ENCODE data around the gene SYT15B. TPM values are rescaled to one million over a fixed set of nuclear protein-coding genes. Genes with fewer than 3 reads are reported as not detected.
"Not testable (repeated sequence)": the region's sequence is repeated elsewhere in the genome, so short reads cannot be mapped to it uniquely, and the experiment has no call there.

The SYT15B gene
- total RNA-seq, 2 donors from 2014 or later, result 1.8 to 5.3 TPM

DNA sequence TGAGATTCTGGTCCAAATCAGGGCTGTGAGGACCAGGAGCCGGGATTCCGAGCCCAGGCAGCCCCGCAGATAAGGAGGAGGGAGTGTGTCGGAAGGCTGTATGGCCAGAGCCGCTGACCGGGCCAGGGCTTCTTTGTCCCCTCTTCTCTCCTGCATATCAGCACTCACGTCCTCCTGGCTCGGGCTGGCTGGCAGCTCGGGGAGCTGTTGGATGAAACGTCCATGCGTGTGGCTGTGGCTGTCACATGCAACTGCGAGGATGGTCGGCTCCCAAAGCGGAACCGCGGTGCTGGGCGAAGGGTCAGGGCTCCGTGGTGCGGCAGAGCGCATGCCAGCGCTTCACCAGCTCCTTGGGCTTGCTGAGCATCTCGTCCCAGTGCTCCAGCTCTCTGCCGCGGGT lies 9.5 kb downstream of the SYT15B start:
- not testable (repeated sequence) for DNase-seq (ENCODE audit: low spot score)

GRCh38 chr10:47753176-47753575 lies 10.2 kb downstream of the SYT15B start:
- H3K4me1 ChIP-seq (ENCODE audit: control insufficient read depth in 1 of 2, low read depth in 2 of 2); ATAC-seq (ENCODE audit: insufficient number of reproducible peaks, low FRiP score, low read depth); H3K4me3 ChIP-seq; H3K27me3 ChIP-seq (replicated peaks; ENCODE audit: insufficient read depth); H3K27ac ChIP-seq; H3K9me3 ChIP-seq; H3K36me3 ChIP-seq; DNase-seq (ENCODE audit: low spot score): not testable (repeated sequence)

More for the DNA sequence above, 9.5 kb downstream of the SYT15B start:
- H3K27ac ChIP-seq; H3K4me3 ChIP-seq; H3K4me1 ChIP-seq (ENCODE audit: control insufficient read depth in 1 of 2, low read depth in 2 of 2); H3K27me3 ChIP-seq (replicated peaks; ENCODE audit: insufficient read depth); ATAC-seq (ENCODE audit: insufficient number of reproducible peaks, low FRiP score, low read depth); H3K9me3 ChIP-seq; H3K36me3 ChIP-seq: not testable (repeated sequence)

DNA sequence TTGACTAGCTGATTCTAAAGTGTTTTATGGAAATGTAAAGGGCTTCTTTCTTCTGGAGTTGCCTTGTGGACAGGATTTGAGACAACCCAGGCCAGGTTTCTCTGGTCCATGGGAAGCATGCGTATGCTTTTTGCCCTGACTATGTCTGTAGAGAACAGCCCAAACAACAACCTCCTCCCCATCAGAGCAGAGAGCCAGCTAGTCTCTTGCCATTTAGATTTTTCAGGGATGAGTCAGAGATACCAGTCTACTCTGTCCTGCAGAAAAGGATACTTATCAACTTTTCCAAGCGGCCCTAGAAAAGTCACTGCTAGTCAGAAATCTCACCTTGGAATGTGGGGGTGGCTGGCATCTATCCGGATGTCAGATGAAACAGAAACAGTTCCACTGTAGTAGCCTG lies 11.6 kb downstream of the SYT15B start:
- H3K4me1 ChIP-seq (ENCODE audit: control insufficient read depth in 1 of 2, low read depth in 2 of 2); ATAC-seq (ENCODE audit: insufficient number of reproducible peaks, low FRiP score, low read depth); DNase-seq (ENCODE audit: low spot score); H3K9me3 ChIP-seq; H3K36me3 ChIP-seq; H3K4me3 ChIP-seq; H3K27me3 ChIP-seq (replicated peaks; ENCODE audit: insufficient read depth); H3K27ac ChIP-seq: not testable (repeated sequence)

GRCh38 chr10:47750360-47750759 lies 13.0 kb downstream of the SYT15B start:
- not testable (repeated sequence) for H3K9me3 ChIP-seq; H3K27me3 ChIP-seq (replicated peaks; ENCODE audit: insufficient read depth); H3K36me3 ChIP-seq; H3K4me3 ChIP-seq; DNase-seq (ENCODE audit: low spot score); ATAC-seq (ENCODE audit: insufficient number of reproducible peaks, low FRiP score, low read depth); H3K4me1 ChIP-seq (ENCODE audit: control insufficient read depth in 1 of 2, low read depth in 2 of 2); H3K27ac ChIP-seq

DNA sequence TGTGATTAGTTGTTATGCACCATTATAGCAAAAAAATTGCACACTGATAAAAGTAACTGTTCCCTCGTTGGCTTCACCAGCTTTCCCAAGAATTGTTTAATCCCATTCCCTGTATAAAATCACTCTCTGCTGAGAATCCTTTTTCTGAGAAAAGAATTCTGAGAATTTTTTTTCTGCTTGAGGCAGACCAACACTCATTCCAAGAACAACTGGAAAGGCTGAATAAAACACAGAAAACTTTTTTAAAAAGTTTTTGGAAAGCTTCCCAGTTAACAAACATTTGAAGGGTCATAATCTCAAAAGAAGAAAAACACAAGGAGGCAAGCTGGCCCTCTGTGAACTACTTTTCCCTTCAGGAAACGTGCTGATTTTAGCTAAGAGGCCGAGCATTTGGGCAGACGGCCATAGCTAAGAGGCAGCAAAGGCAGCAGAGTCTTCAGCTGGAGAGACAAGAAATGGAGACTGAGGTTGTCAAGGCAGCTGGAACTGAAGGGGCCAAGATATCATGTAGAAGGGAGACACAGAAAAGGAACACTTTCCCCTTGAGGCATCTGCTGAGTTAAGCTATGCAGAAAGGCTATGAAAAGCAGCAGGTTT lies 16.5 kb downstream of the SYT15B start:
- not testable (repeated sequence) for H3K9me3 ChIP-seq; H3K4me3 ChIP-seq; H3K4me1 ChIP-seq (ENCODE audit: control insufficient read depth in 1 of 2, low read depth in 2 of 2); H3K27ac ChIP-seq; H3K36me3 ChIP-seq; DNase-seq (ENCODE audit: low spot score); H3K27me3 ChIP-seq (replicated peaks; ENCODE audit: insufficient read depth)
- peak; percentile 67 for ATAC-seq (ENCODE audit: insufficient number of reproducible peaks, low FRiP score, low read depth)

DNA sequence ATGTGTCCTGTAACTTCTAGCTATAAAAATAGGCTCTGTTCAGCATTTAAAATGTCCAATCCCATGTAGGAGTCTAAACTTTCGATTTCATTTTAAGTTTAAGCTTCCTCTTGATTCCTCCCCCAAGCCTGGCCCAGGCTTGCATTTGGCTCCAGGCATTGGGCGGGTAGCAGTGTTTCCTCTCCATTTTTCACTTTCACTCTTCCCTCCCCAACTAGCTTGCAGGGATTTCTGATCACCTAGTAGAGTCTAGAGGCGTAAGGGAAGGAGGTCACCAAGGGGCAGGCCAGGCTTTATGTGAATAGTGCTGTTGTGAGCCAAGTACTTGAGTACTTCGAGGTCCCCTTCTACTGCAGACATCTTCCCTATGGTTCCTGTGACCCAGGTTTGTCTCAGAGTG lies 18.5 kb downstream of the SYT15B start:
- not testable (repeated sequence) for H3K27me3 ChIP-seq (replicated peaks; ENCODE audit: insufficient read depth); DNase-seq (ENCODE audit: low spot score); H3K27ac ChIP-seq; ATAC-seq (ENCODE audit: insufficient number of reproducible peaks, low FRiP score, low read depth); H3K4me3 ChIP-seq; H3K4me1 ChIP-seq (ENCODE audit: control insufficient read depth in 1 of 2, low read depth in 2 of 2); H3K9me3 ChIP-seq; H3K36me3 ChIP-seq

DNA sequence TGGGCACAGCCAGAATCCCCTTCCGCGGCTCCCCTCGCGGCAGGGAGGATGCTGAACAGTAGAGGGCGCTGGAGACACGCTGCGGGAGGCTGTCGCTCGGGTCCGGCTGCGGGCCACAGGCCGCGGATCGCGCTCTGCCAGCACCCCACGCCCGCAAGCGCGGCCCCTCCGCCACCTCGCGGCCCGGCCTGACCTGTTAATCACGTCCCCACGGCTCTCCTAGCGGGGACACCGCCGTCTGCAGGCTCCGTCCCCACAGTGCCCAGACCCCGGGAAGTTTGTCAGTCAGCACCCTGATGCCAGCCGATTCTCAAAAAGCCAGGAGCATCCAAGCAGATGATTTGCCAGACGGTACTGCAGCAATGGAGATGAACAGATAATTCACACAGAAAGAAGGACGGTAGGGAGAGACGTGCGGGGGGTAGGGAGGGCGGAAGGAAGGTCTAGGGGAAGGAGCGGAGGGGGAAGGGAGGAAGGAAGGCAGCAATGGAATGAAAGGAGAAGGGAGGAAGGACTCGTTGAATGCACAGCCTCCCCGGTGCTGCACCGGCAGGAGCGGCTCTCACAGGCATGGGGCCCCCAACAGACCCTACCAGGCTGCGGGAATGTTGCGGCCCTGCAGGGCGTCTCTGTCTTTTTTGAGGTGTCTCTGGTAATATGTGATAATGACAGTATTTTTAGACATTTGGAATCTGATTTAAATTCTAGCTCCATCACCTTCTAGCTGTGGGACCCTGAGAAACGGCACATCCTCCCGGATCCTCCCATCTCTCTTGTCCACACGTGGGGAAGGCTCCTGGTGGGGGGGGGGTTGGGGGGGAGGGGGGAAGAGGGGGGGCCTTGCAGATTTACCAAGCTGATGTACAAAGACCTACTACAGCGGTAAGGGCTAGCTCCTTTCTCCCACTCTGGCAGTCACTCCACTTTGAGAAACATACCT lies 19.5 kb downstream of the SYT15B start:
- not testable (repeated sequence) for H3K36me3 ChIP-seq; DNase-seq (ENCODE audit: low spot score); H3K27ac ChIP-seq; H3K4me1 ChIP-seq (ENCODE audit: control insufficient read depth in 1 of 2, low read depth in 2 of 2); H3K9me3 ChIP-seq; H3K27me3 ChIP-seq (replicated peaks; ENCODE audit: insufficient read depth); ATAC-seq (ENCODE audit: insufficient number of reproducible peaks, low FRiP score, low read depth)
- H3K4me3 ChIP-seq, result peak overlapping the region; percentile 66
- TF ChIP-seq, protein P1, sequence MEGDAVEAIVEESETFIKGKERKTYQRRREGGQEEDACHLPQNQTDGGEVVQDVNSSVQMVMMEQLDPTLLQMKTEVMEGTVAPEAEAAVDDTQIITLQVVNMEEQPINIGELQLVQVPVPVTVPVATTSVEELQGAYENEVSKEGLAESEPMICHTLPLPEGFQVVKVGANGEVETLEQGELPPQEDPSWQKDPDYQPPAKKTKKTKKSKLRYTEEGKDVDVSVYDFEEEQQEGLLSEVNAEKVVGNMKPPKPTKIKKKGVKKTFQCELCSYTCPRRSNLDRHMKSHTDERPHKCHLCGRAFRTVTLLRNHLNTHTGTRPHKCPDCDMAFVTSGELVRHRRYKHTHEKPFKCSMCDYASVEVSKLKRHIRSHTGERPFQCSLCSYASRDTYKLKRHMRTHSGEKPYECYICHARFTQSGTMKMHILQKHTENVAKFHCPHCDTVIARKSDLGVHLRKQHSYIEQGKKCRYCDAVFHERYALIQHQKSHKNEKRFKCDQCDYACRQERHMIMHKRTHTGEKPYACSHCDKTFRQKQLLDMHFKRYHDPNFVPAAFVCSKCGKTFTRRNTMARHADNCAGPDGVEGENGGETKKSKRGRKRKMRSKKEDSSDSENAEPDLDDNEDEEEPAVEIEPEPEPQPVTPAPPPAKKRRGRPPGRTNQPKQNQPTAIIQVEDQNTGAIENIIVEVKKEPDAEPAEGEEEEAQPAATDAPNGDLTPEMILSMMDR (IDR thresholded peaks at IDR 0.05), result peak; percentile 25

- DNase-seq (ENCODE audit: low spot score); H3K27me3 ChIP-seq (replicated peaks; ENCODE audit: insufficient read depth); H3K9me3 ChIP-seq; ATAC-seq (ENCODE audit: insufficient number of reproducible peaks, low FRiP score, low read depth); H3K4me1 ChIP-seq (ENCODE audit: control insufficient read depth in 1 of 2, low read depth in 2 of 2); H3K36me3 ChIP-seq; H3K27ac ChIP-seq; H3K4me3 ChIP-seq: not testable (repeated sequence)
Measured at GRCh38 chr10:47740868-47741267, 22.5 kb downstream of the SYT15B start.

- not testable (repeated sequence) for H3K27me3 ChIP-seq (replicated peaks; ENCODE audit: insufficient read depth); H3K36me3 ChIP-seq; H3K9me3 ChIP-seq; ATAC-seq (ENCODE audit: insufficient number of reproducible peaks, low FRiP score, low read depth); H3K4me3 ChIP-seq; H3K4me1 ChIP-seq (ENCODE audit: control insufficient read depth in 1 of 2, low read depth in 2 of 2); H3K27ac ChIP-seq; DNase-seq (ENCODE audit: low spot score)
Measured at GRCh38 chr10:47730911-47731310, 32.5 kb downstream of the SYT15B start.

GRCh38 chr10:47725740-47726139 lies 37.7 kb downstream of the SYT15B start:
- not testable (repeated sequence) for DNase-seq (ENCODE audit: low spot score); H3K27me3 ChIP-seq (replicated peaks; ENCODE audit: insufficient read depth); H3K27ac ChIP-seq; H3K4me3 ChIP-seq; H3K9me3 ChIP-seq; ATAC-seq (ENCODE audit: insufficient number of reproducible peaks, low FRiP score, low read depth); H3K4me1 ChIP-seq (ENCODE audit: control insufficient read depth in 1 of 2, low read depth in 2 of 2); H3K36me3 ChIP-seq

DNA sequence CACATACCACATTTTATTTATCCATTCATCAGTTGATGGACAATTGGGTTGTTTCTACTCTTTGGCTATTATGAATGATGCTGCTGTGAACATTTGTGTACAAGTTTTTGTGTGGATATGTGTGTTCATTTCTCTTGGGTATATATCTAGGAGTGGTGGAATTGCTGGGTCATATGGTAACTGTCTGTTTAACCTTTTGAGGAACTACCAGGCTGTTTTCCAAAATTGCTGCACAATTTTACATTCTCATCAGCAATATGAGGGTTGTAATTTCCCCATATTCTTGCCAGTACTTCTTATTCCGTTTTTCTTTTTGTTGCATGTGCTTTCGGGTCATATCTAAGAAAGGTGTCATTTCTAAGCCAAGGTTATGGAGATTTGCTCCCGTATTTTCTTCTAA lies 38.3 kb downstream of the SYT15B start:
- DNase-seq (ENCODE audit: low spot score); H3K27me3 ChIP-seq (replicated peaks; ENCODE audit: insufficient read depth); H3K36me3 ChIP-seq; H3K4me1 ChIP-seq (ENCODE audit: control insufficient read depth in 1 of 2, low read depth in 2 of 2); ATAC-seq (ENCODE audit: insufficient number of reproducible peaks, low FRiP score, low read depth); H3K4me3 ChIP-seq; H3K9me3 ChIP-seq; H3K27ac ChIP-seq: not testable (repeated sequence)
